Esophagus mucosa (tissue), 1 donor: Measurements from ENCODE around the gene E2F2. TPM values are rescaled to one million over a fixed set of nuclear protein-coding genes. Genes with fewer than 3 reads are reported as not detected.
"Not testable (repeated sequence)": the region's sequence is repeated elsewhere in the genome, so short reads cannot be mapped to it uniquely, and the experiment has no call there.

Experiments
- ATAC-seq: fragments of 200-7000 bp; cut with Tn5 transposase; one replicate; pipeline ENCODE4 v1.9.1; 2020
- total RNA-seq: library from RNA; stranded (reverse); gene quantifications from one replicate; pipeline ENCODE4 v1.2.4, GENCODE V29; 2023
- donor health status: DM: yes; HTN: yes; CAD: no.

The E2F2 gene
- total RNA-seq, 1 donor from 2014 or later: 13.9 TPM

- ATAC-seq: no peak
Measured at GRCh38 chr1:23545851-23546250, 14.8 kb upstream of the E2F2 start.

GRCh38 chr1:23544444-23545389 is 13.7 kb upstream of the E2F2 start:
- ATAC-seq: peak; percentile 63

GRCh38 chr1:23543707-23544443 is 12.8 kb upstream of the E2F2 start:
- ATAC-seq: no peak

GRCh38 chr1:23542940-23543339 is 11.9 kb upstream of the E2F2 start:
- not testable (repeated sequence) for ATAC-seq

GRCh38 chr1:23539698-23540266 is 8.7 kb upstream of the E2F2 start:
- ATAC-seq: peak; percentile 88

GRCh38 chr1:23537296-23537973 is 6.4 kb upstream of the E2F2 start:
- ATAC-seq: no peak

- ATAC-seq: peak; percentile 78
Measured at GRCh38 chr1:23533246-23534023, 2.4 kb upstream of the E2F2 start.

GRCh38 chr1:23531562-23532094 is 595 bp upstream of the E2F2 start:
- no peak for ATAC-seq

GRCh38 chr1:23530087-23530746 is 816 bp downstream of the E2F2 start:
- no peak for ATAC-seq

- ATAC-seq: no peak
Measured at GRCh38 chr1:23529146-23530086, 1.6 kb downstream of the E2F2 start.

GRCh38 chr1:23528250-23528978 is 2.6 kb downstream of the E2F2 start:
- peak; percentile 67 for ATAC-seq

- no peak for ATAC-seq
Measured at GRCh38 chr1:23527900-23528249, 3.2 kb downstream of the E2F2 start.

- ATAC-seq: no peak
Measured at GRCh38 chr1:23527366-23527765, 3.7 kb downstream of the E2F2 start.

- ATAC-seq: no peak
Measured at GRCh38 chr1:23526329-23527041, 4.5 kb downstream of the E2F2 start.

GRCh38 chr1:23525558-23526250 is 5.3 kb downstream of the E2F2 start:
- no peak for ATAC-seq

GRCh38 chr1:23524716-23525401 is 6.2 kb downstream of the E2F2 start:
- peak; percentile 56 for ATAC-seq

GRCh38 chr1:23524163-23524562 is 6.9 kb downstream of the E2F2 start:
- ATAC-seq: peak; percentile 7
